Activated CD8-positive, alpha-beta T cell treated with anti-CD3 and anti-CD28 coated beads, Interleukin-2, amount 10 ng/mL, durations not matched to agents 7 days and 5 days (primary cell): ENCODE data around the gene PMM2. TPM values are rescaled to one million over a fixed set of nuclear protein-coding genes. Genes with fewer than 3 reads are reported as not detected.

ENCODE experiments used
- ATAC-seq: fragments of 150-1000 bp; cut with Tn5 transposase; one replicate; pipeline ENCODE4 v1.10.0; 2021; ENCODE audit warnings: moderate library complexity
- CTCF ChIA-PET: fragments of 350-600 bp; sonication (Branson Sonifier 250); formaldehyde crosslinking; loops from one replicate; lab custom pipeline; 2021; ENCODE audit warnings: antibody characterized with exemption; lab: Charles Lee
- POLR2A ChIA-PET: fragments of 350-600 bp; sonication (Branson Sonifier 250); formaldehyde crosslinking; loops from one replicate; lab custom pipeline; 2021; ENCODE audit warnings: antibody characterized with exemption; lab: Charles Lee
- DNase-seq: peaks from one replicate; pipeline ENCODE4 v3.0.0-alpha.2; 2020
- H3K27ac Mint-ChIP-seq: one replicate; pipeline ENCODE4 v1.8.0; 2021; ENCODE audit warnings: mild to moderate bottlenecking, mixed read lengths
- H3K27me3 Mint-ChIP-seq: one replicate; pipeline ENCODE4 v1.8.0; 2021; ENCODE audit warnings: low read depth, mixed read lengths
- H3K36me3 Mint-ChIP-seq: one replicate; pipeline ENCODE4 v1.8.0; 2021; ENCODE audit warnings: low read depth, mixed read lengths
- H3K4me1 Mint-ChIP-seq: one replicate; pipeline ENCODE4 v1.8.0; 2021; ENCODE audit warnings: low read depth, mixed read lengths
- H3K4me3 Mint-ChIP-seq: one replicate; pipeline ENCODE4 v1.8.0; 2021; ENCODE audit warnings: mild to moderate bottlenecking, mixed read lengths
- H3K9me3 Mint-ChIP-seq: one replicate; pipeline ENCODE4 v1.8.0; 2022; ENCODE audit warnings: mixed read lengths; ENCODE audit not compliant: insufficient read depth
- total RNA-seq, 2 experiments: library from RNA; stranded (reverse); gene quantifications; one replicate each; pipeline ENCODE4 v1.2.3, GENCODE V29; 2021

Gene PMM2
- total RNA-seq, 2 experiments from 2014 or later: 36.9 to 37.6 TPM

GRCh38 chr16:8854298-8854948 is 56.8 kb downstream of the PMM2 start:
- DNase-seq (no peak), ATAC-seq (no peak)
- Mint-ChIP-seq H3K4me1 (peaks cover 62% of the 10 kb centered on the region), H3K4me3 (no peak overlapping the region), H3K27ac (peak overlapping the region; percentile 68), H3K27me3 (no peaks in the 10 kb centered on the region), H3K36me3 (peaks cover 76% of the 10 kb centered on the region), H3K9me3 (no peaks in the 10 kb centered on the region)
- POLR2A ChIA-PET: interaction anchor here (0.7 to 3.9 kb wide), 5 partner anchors 9 to 37 kb away, joined by 3 to 20 read pairs (median 3); partner anchors contain the start of gene CARHSP1
- CTCF ChIA-PET: interaction anchor here (0.7 to 2.0 kb wide), 5 partner anchors 9 to 54 kb away, joined by 3 to 6 read pairs (median 4); partner anchors contain the start of gene CARHSP1

GRCh38 chr16:8855051-8855786 is 57.6 kb downstream of the PMM2 start:
- Mint-ChIP-seq H3K27me3 (no peaks in the 10 kb centered on the region), H3K36me3 (peaks cover 73% of the 10 kb centered on the region), H3K27ac (peak overlapping the region; percentile 68), H3K4me3 (no peak overlapping the region), H3K9me3 (no peaks in the 10 kb centered on the region), H3K4me1 (peaks cover 61% of the 10 kb centered on the region)
- CTCF ChIA-PET: interaction anchor here (0.6 to 2.0 kb wide), 5 partner anchors 19 to 213 kb away, joined by 3 to 5 read pairs (median 3); no protein-coding TSS in a partner anchor
- ATAC-seq (no peak), DNase-seq (no peak)
- POLR2A ChIA-PET: interaction anchor here (0.7 to 3.9 kb wide), 4 partner anchors 9 to 38 kb away, joined by 3 to 20 read pairs (median 5); partner anchors contain the start of gene CARHSP1

GRCh38 chr16:8855972-8856371 is 58.3 kb downstream of the PMM2 start:
- DNase-seq (no peak), ATAC-seq (no peak)
- Mint-ChIP-seq H3K4me1 (peaks cover 53% of the 10 kb centered on the region), H3K36me3 (peaks cover 67% of the 10 kb centered on the region), H3K27me3 (no peaks in the 10 kb centered on the region), H3K27ac (peak overlapping the region; percentile 63), H3K9me3 (no peaks in the 10 kb centered on the region), H3K4me3 (no peak overlapping the region)
- ChIA-PET CTCF (interaction anchor here (1.0 to 2.0 kb wide), 4 partner anchors 18 to 214 kb away, joined by 3 to 5 read pairs (median 3); no protein-coding TSS in a partner anchor), POLR2A (interaction anchor here (1.7 to 3.9 kb wide), 2 partner anchors 13 to 15 kb away, joined by 4 to 20 read pairs; partner anchors contain the start of gene CARHSP1)

GRCh38 chr16:8858994-8859912 is 61.6 kb downstream of the PMM2 start:
- H3K4me3 Mint-ChIP-seq: no peak overlapping the region
- CTCF ChIA-PET: no interaction called here
- H3K9me3 Mint-ChIP-seq: no peaks in the 10 kb centered on the region
- DNase-seq (no peak), ATAC-seq (no peak)
- peaks cover 42% of the 10 kb centered on the region for H3K4me1 Mint-ChIP-seq
- peak overlapping the region; percentile 11 for H3K27ac Mint-ChIP-seq
- POLR2A ChIA-PET: interaction anchor here (0.6 to 1.1 kb wide), 2 partner anchors 9 to 15 kb away, joined by 3 to 7 read pairs; partner anchors contain the start of gene CARHSP1
- H3K36me3 Mint-ChIP-seq: peaks cover 58% of the 10 kb centered on the region
- H3K27me3 Mint-ChIP-seq: no peaks in the 10 kb centered on the region

- no peaks in the 10 kb centered on the region for H3K9me3 Mint-ChIP-seq
- CTCF ChIA-PET: interaction anchor here (1.9 kb wide), 1 partner anchor 14 kb away, joined by 4 read pairs; no protein-coding TSS in a partner anchor
- peaks cover 56% of the 10 kb centered on the region for H3K36me3 Mint-ChIP-seq
- ATAC-seq: no peak
- no peak for DNase-seq
- POLR2A ChIA-PET: interaction anchor here (0.6 to 1.1 kb wide), 3 partner anchors 8 to 107 kb away, joined by 3 to 7 read pairs (median 3); partner anchors contain the start of gene CARHSP1
- no peak overlapping the region for H3K27ac Mint-ChIP-seq
- H3K27me3 Mint-ChIP-seq: no peaks in the 10 kb centered on the region
- H3K4me1 Mint-ChIP-seq: peaks cover 41% of the 10 kb centered on the region
- no peak overlapping the region for H3K4me3 Mint-ChIP-seq
These were observed 62.6 kb downstream of the PMM2 start for GRCh38 chr16:8859913-8860881.

- H3K9me3 Mint-ChIP-seq: no peaks in the 10 kb centered on the region
- H3K4me1 Mint-ChIP-seq: peaks cover 46% of the 10 kb centered on the region
- peak overlapping the region; percentile 16 for H3K27ac Mint-ChIP-seq
- CTCF ChIA-PET: interaction anchor here (1.9 kb wide), 1 partner anchor 12 kb away, joined by 4 read pairs; no protein-coding TSS in a partner anchor
- ATAC-seq: no peak
- POLR2A ChIA-PET: no interaction called here
- no peak for DNase-seq
- H3K27me3 Mint-ChIP-seq: no peaks in the 10 kb centered on the region
- H3K36me3 Mint-ChIP-seq: peaks cover 57% of the 10 kb centered on the region
- H3K4me3 Mint-ChIP-seq: no peak overlapping the region
These were observed 64.1 kb downstream of the PMM2 start for GRCh38 chr16:8861563-8862308.

- DNase-seq: no peak
- POLR2A ChIA-PET: interaction anchor here (0.8 to 1.1 kb wide), 3 partner anchors 8 to 52 kb away, joined by 3 to 4 read pairs (median 3); no protein-coding TSS in a partner anchor
- CTCF ChIA-PET: interaction anchor here (1.1 kb wide), 1 partner anchor 8 kb away, joined by 3 read pairs; no protein-coding TSS in a partner anchor
- H3K4me3 Mint-ChIP-seq: no peak overlapping the region
- H3K36me3 Mint-ChIP-seq: peaks cover 60% of the 10 kb centered on the region
- peak overlapping the region; percentile 7 for H3K27ac Mint-ChIP-seq
- no peaks in the 10 kb centered on the region for H3K27me3 Mint-ChIP-seq
- no peaks in the 10 kb centered on the region for H3K9me3 Mint-ChIP-seq
- H3K4me1 Mint-ChIP-seq: peaks cover 48% of the 10 kb centered on the region
- ATAC-seq: no peak
These were observed 64.9 kb downstream of the PMM2 start for GRCh38 chr16:8862309-8863130.

GRCh38 chr16:8863594-8864424 is 66.2 kb downstream of the PMM2 start:
- ChIA-PET CTCF (interaction anchor here (1.1 kb wide), 1 partner anchor 10 kb away, joined by 3 read pairs; no protein-coding TSS in a partner anchor), POLR2A (interaction anchor here (0.8 to 1.2 kb wide), 5 partner anchors 9 to 66 kb away, joined by 3 to 4 read pairs (median 3); partner anchors contain the start of genes PMM2 and TMEM186)
- DNase-seq: no peak
- Mint-ChIP-seq H3K27me3 (no peaks in the 10 kb centered on the region), H3K4me1 (peaks cover 44% of the 10 kb centered on the region), H3K27ac (peak overlapping the region; percentile 60), H3K9me3 (no peaks in the 10 kb centered on the region), H3K36me3 (peaks cover 56% of the 10 kb centered on the region), H3K4me3 (no peak overlapping the region)
- ATAC-seq: no peak
